ENCODE measurements around the gene NUDT10.
"Not testable (repeated sequence)": the region's sequence is repeated elsewhere in the genome, so short reads cannot be mapped to it uniquely, and the experiment has no call there.

The NUDT10 gene

GRCh38 chrX:51332188-51332942 lies at the start of gene NUDT10:
NUDT10 (plus strand) TSS chrX:51332822; CDS start chrX:51332966, 144 bp downstream.
- peak; percentile 16 to 33 for DNase-seq (ENCODE audit: extremely low read depth in 1 of 2, low read depth in 1 of 2)

GRCh38 chrX:51292421-51292820 lies 40.2 kb upstream of the NUDT10 start:
- no peak for DNase-seq (ENCODE audit: extremely low read depth in 1 of 2, low read depth in 1 of 2)

DNA sequence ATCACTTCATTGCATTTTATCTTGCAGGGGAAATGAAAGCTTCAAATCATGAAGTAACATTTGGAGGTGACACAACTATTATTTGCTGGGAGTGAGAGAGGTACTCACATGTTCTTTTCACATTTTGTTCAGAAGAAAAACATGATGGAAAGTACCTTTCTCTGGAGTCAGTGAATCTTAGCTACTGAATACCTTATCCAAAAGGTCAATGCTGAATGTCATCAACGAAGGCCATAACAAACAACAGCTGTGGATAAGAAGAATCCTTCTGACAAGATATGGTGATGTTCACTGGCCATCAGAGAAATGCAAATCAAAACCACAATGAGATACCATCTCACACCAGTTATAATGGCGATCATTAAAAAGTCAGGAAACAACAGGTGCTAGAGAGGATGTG lies 36.5 kb upstream of the NUDT10 start:
- no peak for DNase-seq (ENCODE audit: extremely low read depth in 1 of 2, low read depth in 1 of 2)

DNA sequence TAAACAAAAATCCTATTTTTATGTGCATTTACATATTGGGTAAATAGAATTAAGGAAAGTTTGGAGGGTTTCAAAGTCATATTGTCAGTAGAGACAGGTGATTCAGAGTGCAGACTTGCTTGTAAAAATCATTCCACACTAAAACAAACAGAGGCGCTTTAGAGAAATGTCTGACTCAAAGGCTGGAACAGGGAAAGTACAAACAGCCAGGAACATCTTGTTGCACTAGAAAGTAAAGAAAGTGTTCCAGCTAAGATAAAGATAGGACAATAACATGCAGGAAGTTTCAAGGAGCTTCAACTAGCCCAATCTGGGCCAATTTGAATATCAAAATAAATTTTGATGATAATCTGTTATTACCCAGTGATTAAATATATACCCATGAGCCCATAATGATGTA lies 16.4 kb upstream of the NUDT10 start:
- no peak for DNase-seq (ENCODE audit: extremely low read depth in 1 of 2, low read depth in 1 of 2)

DNA sequence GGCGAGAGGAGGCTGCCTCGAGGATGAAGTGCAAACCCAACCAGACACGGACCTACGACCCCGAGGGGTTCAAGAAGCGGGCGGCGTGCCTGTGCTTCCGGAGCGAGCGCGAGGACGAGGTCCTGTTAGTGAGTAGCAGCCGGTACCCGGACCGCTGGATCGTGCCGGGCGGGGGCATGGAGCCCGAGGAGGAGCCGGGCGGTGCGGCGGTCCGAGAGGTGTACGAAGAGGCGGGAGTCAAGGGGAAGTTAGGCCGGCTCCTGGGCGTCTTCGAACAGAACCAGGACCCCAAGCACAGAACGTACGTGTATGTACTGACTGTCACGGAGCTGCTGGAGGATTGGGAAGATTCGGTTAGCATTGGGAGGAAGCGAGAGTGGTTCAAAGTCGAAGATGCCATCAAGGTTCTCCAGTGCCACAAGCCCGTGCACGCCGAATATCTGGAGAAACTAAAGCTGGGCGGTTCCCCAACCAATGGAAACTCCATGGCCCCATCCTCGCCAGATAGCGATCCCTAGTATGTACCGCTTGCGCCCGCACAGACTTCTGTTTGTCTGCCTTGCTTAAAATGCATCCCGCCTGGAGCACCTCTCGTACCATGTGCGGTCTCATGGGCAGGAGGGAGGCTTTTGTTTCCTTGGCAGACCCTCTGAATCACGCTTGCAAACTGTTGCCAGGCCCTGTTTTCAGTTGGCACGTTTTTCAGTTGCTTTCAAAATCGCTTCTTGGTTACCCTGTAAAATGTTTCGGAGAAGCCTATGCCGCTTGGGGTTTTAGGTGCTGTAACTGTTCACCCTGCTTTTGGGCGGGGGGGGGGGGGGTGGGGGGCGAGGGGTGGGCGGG lies 542 bp downstream of the NUDT10 start:
- DNase-seq (ENCODE audit: extremely low read depth in 1 of 2, low read depth in 1 of 2) = not testable (repeated sequence)

GRCh38 chrX:51334276-51334675 lies 1.7 kb downstream of the NUDT10 start:
- DNase-seq (ENCODE audit: extremely low read depth in 1 of 2, low read depth in 1 of 2) = no peak

DNA sequence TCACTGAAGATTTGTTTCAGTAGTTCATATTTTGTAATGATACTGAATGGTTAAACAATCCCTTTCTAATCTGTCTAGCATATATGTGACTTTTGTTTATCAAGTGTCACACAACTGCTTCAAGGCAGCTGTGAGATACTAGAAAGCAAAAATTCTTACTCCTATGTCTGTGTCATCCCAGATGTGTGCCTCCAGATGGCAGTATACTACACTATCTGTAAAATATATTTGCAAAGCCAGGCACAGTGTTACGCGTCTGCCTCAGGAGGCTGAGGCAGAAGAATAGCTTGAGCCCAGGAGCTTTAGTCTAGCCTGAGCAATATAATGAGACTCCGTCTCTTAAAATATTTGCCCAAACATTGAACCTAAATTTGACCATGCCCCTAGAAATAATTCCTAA lies 4.0 kb downstream of the NUDT10 start:
- no peak for DNase-seq (ENCODE audit: extremely low read depth in 1 of 2, low read depth in 1 of 2)

- DNase-seq (ENCODE audit: extremely low read depth in 1 of 2, low read depth in 1 of 2) = no peak
These were observed 28.6 kb downstream of the NUDT10 start for GRCh38 chrX:51361251-51361650.

GRCh38 chrX:51376672-51377071 lies 44.0 kb downstream of the NUDT10 start:
- no peak for DNase-seq (ENCODE audit: extremely low read depth in 1 of 2, low read depth in 1 of 2)

All from stimulated activated CD8-positive, alpha-beta memory T cell treated with anti-CD3 and anti-CD28 coated beads, Interleukin-7, amount 100 ng/mL, for 48 hours (primary cell).